Measurements from ENCODE around the gene B3GALT5.
"Not testable (repeated sequence)": the region's sequence is repeated elsewhere in the genome, so short reads cannot be mapped to it uniquely, and the experiment has no call there.

The B3GALT5 gene

DNA sequence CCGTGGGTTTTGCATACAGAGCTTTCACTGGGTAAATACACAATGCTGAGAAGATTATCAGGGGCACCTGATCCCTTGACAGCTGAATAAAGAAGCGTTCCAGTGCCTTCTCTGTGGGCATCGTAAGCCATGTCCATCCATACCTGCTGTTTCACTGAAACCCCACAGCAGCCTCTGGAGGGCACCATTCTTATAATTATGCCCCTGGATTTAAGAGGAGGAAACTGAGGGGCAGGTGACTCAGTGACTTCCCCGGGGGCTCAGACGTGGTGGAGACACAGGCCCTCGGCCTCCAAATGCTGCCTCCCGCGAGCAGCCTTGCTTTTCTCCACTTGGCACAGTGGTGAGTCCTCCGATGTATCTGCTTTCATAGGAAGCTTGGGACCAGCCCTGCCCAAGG is 56.7 kb downstream of the B3GALT5 start:
- no peak for DNase-seq

DNA sequence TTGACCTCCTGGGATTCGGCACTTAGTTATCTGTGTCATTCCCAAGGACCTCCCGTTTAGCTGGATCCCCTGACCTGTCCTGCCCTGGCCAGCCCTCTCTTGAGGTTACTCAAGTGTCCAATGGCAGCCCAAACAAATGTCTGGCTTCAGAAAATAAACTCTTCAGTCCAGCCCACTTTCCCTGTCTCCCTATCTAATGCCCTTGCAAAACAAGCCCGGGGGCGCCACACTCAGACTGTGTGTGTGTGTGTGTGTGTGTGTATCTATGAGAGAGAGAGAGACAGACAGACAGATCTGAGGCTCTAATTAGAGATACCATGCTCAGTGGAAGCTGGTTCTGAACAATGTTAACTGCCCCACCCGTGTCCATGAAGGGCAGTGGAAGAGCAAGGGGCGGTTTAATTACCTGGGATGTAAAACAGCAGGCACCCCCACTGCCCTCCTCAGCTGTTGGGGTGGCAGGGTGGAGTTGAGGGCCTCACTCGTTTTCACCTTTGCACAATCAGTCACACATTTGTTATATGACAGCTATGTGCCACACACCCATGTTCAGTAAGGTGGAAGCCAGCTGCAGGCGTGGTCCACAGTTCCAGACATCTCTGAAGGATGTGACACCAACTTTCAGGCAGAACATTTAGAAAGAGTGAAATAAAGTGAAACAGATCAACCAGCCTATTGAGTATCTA is 57.4 kb downstream of the B3GALT5 start:
- no peak for DNase-seq

DNA sequence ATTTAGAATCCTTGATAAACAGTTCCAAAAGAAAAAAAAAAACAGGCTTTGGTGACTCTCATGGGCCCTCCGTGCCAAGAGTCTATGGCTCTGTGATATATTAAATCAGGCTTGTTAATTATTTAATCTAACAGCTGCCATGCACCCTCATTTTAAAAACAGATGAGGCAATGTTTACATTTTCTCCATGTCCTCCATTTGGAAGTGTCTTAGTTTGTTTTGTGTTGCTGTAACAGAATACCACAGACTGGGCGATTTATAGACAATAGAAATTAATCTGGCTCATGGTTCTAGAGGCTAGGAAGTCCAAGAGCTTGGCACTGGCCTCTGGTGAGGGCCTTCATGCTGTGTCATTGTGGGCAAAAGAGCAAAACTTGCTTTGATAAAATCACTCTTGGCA is 58.0 kb downstream of the B3GALT5 start:
- DNase-seq = no peak

DNA sequence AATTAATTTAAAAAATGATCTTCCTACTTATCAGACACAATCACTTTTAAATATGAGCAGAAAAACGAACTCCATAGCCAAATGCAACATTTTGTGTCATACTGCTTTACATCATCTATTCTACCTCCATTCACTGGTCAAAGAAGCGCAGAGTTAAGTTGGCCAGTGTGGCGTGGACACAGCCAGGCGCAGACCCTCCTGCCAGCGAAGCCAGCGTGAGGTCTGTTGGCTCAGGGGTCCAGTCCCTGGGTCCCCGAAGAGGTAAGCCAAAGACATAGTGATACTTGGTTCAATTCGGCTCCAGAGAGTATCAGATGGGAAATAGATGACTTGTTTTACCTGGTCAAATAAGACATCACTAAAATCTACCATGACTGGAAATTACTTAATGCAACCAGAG is 59.2 kb downstream of the B3GALT5 start:
- DNase-seq = no peak

DNA sequence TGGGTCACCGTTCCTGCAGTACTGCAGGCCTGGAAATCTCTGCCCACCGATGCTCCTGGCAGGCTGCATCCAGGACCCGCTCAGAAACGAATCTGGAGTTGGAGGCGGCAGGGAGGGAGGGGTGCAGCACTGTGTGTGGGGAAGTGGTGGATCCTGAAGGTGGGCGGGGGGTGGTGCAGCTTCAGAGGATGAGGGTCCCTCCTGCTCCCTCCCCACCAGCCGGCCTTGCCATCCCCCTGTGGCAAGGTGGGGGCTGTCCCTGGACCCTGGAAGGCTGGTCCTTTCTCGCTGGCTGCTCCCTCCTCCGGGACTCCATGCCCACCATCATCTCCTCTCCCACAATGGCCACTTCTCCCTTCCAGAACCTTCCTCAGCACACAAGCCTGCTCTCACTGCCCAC is 60.4 kb downstream of the B3GALT5 start:
- DNase-seq = no peak

DNA sequence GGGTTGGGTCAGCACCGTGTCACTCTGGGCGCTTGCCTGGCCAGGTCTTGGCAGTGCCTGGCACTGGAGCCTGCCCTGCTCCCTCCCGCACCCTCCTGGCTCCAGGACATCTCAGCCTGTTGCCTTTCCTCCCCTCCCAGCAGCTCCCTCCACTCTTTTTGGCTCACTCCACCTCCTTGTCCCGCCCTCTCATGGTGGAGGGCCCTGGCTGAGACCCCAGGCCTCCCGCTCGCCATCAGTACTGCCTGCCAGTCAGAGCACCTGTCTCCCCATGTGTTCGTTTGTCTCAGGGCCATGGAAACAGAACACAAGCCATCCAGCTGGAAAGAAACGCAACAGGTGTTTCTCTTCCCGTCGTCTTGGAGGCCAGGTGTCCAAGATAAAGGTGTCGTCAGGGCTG is 61.0 kb downstream of the B3GALT5 start:
- no peak for DNase-seq

DNA sequence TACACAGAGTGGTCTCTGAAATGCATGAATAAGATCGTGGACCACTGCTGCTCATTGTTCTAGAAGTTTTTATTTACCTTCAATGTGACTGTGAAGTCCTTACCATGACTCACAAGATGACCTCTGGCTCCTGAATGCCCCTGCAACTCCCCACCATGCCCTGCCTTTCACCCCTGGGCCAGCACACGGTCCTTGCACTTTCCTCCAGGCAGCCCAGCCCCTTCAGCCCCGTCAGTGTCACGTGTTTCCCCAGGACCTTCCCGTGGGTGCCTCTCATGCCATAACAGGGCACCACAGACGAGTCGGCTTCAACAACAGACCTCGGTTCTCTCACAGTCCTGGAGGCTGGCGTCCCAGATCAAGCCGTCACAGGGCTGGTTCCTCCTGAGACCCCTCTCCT is 62.1 kb downstream of the B3GALT5 start:
- no peak for DNase-seq

DNA sequence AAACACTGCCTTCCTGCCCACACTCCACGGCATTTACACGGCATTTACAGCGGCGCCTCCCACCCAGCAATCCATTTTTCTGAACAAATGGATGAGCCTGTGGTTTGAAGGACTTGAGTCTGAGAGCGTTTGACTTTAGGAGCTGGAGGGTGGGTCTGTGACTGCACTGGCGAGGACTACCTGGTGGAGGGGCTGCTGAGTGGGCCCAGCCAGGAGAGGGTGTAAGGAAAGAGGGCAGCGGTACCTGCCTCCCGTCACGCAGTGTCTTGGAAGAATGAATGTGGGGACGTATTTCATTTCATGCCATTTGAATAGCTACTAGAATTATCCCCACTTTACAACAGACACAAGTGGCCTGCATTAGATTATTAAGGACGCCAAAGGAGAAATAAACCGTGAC is 62.9 kb downstream of the B3GALT5 start:
- DNase-seq = no peak

DNA sequence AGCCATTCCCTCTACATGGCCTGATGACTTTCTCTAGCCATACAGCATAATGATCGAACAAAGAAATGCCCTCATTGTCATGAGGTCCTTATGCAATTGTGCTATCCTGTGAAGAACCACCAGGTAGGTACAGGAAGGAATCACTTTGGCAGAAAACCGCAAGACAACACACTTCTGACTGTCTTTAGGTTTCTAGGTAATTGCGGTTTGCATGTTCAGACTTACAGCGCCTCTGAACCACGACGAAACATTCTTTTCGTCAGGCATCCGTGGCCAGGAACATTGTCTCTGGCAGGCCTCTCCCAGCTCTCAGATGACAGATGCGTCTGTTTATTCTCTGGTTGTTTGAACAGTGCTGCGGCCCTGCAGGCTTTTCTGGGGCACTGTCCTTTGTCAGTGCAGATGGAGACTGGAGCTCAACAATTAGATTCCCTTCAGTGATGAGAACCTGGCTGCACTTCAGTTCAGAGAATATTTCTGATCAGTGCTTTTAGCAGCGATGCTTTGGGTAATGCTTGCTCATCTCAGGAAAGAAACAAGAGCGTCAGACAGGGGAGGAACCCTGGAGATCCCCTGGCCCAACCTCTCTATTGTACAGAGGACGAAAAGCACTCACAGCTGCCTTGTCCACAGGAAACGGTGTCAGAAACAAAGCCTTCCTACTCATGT is 63.4 kb downstream of the B3GALT5 start:
- no peak for DNase-seq

DNA sequence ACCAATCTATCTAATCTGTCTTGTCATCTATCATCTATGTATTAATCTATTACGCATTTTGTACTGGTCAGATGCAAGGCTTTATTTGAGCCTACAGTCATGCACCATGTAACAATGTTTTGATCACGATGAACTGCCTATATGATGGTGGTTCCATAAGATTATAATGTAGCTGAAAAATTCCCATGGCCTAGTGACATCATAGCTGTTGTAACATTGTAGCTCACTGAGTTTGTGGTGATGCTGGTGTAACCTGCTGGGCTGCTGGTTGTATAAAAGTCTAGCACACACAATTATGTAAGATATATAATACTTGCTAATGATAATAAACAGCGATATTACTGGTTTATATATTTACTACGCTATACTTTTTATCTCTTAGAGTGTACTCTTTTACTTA is 67.5 kb downstream of the B3GALT5 start:
- DNase-seq = no peak

DNA sequence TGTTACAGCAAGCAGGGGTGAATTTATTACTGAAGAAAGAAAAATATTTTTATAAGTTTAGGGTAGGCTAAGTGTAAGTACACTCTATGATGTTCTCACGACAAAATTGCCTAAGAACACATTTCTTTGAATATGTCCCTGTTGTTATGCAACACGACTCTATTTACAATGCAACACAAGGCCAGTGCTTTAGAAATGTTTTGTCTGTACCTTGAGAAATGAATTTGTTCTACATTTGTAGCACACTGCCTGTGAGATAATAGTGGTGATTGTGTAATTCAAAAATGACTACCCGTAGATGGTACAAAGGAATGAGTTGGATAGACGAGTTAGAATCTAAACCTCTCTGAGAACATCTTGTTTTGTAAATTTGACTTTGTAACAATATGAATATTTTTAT is 68.5 kb downstream of the B3GALT5 start:
- no peak for DNase-seq

DNA sequence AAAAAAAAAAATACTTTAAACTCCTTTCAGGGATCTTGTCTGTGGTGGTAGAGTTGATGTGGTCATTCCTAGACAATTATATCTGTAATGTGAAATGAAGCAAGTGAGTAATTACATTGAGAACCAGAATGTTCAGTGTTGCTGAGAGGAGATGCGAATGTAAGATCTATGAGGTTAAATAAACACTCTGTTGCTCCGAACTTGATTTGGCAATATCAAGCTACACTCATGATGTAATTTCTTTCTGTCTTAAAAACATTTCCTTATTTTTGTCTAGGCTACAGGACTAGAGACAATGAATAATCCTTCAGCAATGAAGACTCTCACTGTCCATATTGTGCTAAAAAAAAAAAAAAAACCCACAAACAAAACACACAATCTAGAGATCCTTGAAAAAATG is 69.1 kb downstream of the B3GALT5 start:
- no peak for DNase-seq

DNA sequence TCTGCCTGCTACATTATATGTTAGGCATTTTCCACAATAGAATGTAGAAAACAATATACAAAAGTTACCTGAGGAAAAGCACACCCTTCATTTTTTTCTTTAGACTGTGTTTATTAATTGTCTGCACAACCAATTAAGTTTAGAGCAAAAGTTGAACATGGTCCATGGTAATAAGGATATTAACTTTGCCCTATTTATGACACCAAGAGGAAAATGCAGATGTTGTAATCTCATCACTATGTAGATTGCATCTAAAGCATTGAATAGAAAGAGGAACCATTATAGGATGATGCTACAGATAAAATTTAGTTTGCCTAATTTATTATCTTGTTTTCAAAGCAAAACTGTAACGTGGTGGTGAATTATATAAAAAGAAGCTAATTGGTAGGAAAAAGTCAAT is 72.5 kb downstream of the B3GALT5 start:
- DNase-seq = no peak

DNA sequence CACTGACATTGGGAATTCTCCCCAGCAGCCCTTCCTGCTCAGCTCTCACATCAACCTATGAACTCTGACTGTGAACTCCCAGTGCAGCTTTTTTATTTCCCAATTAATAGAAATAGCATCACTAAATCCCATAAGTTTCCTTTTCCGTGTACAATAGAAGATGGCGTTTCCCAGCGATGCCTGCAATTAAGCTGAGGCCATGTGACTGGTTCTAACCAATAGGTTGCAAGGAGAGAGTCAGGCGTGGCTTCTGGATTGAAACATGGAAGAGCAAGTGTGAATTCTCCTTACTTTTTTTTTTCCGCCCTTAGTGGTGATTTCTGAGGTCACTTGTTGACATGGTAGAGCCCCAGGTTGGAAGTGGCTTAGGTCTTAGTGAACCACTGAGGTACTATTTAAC is 73.3 kb downstream of the B3GALT5 start:
- DNase-seq = no peak

DNA sequence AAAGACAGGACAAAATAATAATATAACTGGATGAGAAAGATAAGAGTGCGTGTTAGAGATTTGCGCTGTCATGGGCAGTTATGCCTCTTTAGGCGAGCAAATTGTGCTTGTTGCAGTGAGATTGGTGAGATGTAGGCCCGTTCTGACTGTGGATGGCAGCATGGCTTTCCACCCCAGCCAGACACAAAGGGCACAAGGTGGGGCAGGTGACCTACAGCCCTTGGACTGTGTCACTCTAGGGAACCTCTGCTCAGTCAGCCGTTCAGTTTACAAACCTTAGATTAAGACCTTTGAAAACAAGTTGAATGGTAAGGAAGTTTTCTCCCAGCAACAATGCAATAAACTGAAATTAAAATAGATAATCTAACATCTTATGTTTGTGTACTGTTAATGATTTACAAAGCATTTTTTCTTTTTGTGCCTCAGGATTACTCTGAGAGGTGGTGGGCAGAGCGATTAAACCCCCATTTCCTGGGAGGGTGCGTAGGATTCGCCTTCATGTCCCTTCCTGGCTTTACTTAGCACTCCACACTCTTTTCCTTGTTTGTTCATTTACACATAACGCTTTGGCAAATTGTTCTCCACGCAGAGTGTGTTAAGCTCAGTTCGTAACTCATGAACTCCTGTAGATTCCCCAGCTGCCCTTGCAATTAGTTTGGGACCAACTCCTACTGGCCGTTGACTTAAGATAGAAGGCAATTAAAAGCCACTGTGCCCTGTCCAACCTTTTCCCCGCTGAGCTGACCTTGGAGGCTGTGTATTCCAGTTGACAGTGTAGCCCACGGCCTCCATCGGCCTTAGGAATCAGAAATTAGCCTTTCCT is 74.1 kb downstream of the B3GALT5 start:
- DNase-seq = no peak

DNA sequence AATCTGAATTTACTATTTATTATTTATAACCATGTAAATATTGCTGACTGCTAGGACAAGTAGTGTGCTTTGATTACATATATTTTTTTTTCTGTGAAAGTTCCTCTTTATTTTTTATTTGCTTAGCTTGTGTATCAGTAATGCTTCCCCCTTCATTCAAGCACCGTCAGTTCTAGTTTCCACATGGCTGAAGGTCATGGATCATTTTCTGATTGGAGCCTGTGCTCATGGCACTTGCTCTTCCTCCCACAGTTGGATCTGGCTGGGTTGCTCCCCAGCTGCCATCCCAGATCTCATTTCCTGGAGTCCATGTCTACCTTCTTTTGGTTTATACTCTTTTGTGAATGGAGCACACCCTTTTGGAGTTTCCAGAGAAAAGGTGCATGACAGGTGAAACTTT is 75.3 kb downstream of the B3GALT5 start:
- DNase-seq = no peak

DNA sequence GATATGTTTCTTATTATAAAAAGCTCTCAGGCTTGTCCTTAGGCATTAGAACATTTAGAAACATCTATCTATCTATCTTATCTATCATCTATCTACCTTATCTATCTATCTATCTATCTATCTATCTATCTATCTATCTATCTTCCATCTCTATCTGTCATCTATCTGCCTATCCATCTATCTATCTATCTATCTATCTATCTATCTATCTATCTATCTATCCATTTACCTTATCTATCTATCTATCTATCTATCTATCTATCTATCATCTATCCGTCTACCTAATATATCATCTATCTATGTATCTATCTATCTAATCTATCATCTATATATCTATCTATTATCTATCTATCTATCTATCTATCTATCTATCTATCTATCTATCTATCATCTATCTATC is 77.1 kb downstream of the B3GALT5 start:
- not testable (repeated sequence) for DNase-seq

DNA sequence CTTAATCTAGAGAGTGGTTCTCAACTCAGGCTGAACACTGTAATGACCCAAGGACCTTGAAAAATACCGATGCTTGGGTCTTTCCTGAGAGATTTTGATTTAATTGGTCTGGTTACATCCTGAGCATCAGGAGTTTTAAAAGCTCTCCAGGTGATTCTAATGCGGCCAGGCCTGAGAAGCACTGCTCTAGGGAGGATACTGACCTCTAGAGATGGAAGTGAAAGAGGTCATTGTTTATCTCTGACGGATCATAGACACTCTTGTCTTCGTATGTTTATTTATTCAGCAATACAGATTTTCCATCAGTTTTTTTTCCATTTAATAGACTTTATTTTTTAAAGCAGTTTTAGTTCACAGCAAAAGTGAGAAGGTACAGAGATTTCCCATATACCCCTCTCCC is 77.7 kb downstream of the B3GALT5 start:
- no peak for DNase-seq

DNA sequence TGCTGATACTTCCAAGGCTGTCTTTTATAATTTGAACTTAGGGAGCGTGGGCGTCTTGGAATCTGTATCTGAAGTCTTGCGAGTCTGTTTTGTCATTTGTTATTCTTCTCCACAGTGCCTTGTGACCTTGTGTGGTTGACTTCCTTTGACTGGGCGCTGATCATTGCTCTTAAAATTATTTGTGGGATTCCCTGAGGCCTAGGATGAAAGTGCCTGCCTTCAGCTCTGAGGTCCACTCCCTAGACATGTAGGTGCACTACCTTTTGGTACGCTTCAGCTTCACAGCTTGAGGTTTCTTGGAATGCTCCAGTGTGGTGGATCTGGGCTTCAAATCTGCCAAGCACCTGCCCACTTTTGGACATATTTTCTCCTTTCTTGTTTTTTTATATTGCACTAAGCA is 82.0 kb downstream of the B3GALT5 start:
- no peak for DNase-seq

DNA sequence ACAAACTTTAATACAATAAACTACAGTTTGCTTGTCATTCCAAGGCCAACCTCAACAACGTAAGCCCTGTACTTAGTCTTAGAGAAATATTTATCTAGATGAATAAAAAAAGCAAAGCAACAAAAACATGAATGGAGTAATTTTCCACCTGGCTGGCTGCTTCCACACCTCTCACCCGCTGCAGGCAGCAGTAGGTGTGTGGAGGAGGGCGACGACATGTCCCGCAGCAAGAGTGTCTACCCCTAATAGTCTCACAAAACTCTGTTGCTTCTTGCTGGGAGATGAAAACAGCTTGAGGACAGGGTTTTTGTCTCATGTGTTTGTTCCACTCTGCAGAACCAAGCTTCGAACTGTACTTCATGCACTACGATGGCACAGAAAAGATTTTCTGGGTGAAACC is 83.5 kb downstream of the B3GALT5 start:
- no peak for DNase-seq

DNA sequence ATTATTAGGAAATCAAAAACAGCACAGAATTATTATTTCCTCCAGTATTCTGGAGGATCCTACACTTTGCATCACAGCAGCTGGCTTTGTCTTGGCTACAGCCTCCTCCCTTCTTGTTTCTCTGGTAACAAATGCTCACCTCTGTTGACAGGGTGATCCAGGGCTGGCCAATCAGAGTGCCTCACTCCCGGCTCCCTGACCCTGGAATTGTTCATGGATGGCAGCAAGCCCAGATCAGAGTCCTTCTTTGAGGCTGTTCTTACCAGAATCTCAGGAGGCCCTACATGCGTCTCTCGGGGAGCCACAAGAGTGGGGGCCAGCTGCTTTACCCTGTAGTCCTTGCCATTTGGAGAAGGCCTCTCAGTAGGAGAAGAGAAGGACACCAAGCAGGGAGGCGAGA is 83.9 kb downstream of the B3GALT5 start:
- DNase-seq = no peak

DNA sequence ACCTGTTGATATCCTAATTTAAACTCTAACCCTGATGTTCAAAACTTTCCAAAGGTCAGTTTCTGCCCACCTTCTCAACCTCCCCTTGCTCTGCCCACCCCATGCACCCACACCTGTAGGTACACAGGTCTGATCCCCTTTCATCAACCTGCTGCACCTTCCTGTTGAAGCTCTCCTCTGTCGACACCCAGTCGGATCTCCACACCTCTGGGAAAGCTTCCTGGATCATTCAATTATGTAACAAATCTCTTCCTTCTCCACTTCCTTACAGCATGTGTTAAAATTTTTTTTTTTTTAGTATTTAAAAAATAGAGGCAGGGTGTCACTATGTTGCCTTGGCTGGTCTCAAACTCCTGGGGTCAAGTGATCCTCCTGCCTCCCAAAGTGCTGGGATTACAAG is 87.6 kb downstream of the B3GALT5 start:
- DNase-seq = no peak

DNA sequence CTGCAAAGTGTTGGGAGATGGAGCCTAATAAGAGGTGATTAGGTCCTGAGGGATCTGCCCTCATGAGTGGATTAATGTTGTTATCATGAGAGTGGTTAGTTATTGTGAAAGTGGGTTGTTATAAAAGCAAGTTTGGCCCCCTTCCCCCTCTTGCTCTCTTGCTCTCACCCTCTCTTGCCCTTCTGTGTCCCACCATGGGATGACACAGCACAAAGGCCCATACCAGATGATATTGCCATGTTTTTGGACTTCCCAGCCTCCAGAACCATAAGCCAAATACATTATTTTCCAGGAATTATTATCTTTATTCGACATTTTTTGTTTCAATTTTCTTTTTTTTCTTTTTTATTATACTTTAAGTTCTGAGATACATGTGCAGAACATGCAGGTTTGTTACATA is 90.8 kb downstream of the B3GALT5 start:
- no peak for DNase-seq

DNA sequence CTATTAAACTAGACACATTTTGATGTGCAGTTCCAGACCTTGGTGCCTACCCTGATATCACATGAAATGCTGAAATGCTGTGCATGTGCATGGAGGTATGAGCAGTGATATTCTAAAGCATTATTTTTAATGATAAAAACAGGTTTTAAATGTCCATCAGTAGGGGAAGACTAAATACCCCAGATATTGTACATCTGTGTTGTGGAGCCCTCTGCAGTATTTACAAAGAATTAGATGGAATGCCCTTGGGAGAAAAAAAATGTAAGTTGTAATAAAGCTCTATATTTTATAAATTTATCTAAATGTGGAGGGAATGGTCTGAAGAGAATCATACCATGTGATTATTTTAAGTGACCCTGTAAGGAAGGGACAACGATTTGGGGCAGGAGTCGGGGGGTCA is 93.1 kb downstream of the B3GALT5 start:
- DNase-seq = no peak
